SH-SY5Y (cell line): ENCODE results near the gene TSC22D4.

Experiments
- GATA2 ChIP-seq: IDR thresholded peaks from 2 replicates; pipeline ENCODE4 v1.6.1; 2011; ENCODE audit warnings: mild to moderate bottlenecking, low read depth, low read length
- GATA3 ChIP-seq: IDR thresholded peaks from 2 replicates; pipeline ENCODE4 v1.6.1; 2011; ENCODE audit warnings: low read depth, mild to moderate bottlenecking, low read length, moderate library complexity

- no peak for TF ChIP-seq GATA2
- TF ChIP-seq GATA3: no peak
These were observed 46.3 kb downstream of the TSC22D4 start for GRCh38 chr7:100432621-100433275.
